ENCODE results near the gene GLIS1. TPM values are rescaled to one million over a fixed set of nuclear protein-coding genes. Genes with fewer than 3 reads are reported as not detected.

Gene GLIS1
- total and polyA plus RNA-seq, 2 donors (not counting 3 experiments of a cell fraction or from before 2014, with no cell fraction given) = not detected

GRCh38 chr1:53728196-53728595, 10.8 kb downstream of the GLIS1 start:
- intact Hi-C loops (cut with micrococcal nuclease) (no loop called here), dilution Hi-C loops (cut with MboI; ENCODE audit: extremely low pct_ligation_motif_present, low sequenced_read_pairs) (no loop called here)
- Histone ChIP-seq H3K9me1 (replicated peaks; ENCODE audit: control insufficient read depth, extremely low read depth, insufficient read depth, low read length) (no peaks in the 10 kb centered on the region), H3K27me3 (ENCODE audit: control insufficient read depth in 2 of 2, insufficient read depth in 2 of 2, low read length in 2 of 2) (peaks cover 14 to 39% of the 10 kb centered on the region in 2 experiments), H3K4me1 (ENCODE audit: control insufficient read depth, extremely low read depth, insufficient read depth, low read length) (no peaks in the 10 kb centered on the region), H3K79me2 (ENCODE audit: control insufficient read depth, insufficient read depth, low read length) (no peaks in the 10 kb centered on the region), H3K4me3 (replicated peaks in 1 of 3; ENCODE audit: insufficient read depth in 1 of 3, low read depth in 1 of 3, low read length in 3 of 3) (no peak overlapping the region), H4K20me1 (replicated peaks; ENCODE audit: control insufficient read depth, extremely low read depth, insufficient read depth, low read length) (no peaks in the 10 kb centered on the region), H3K4me2 (ENCODE audit: insufficient read depth, low read length) (no peak overlapping the region), H3K9me3 (replicated peaks; ENCODE audit: control insufficient read depth, insufficient read depth, low read length) (no peaks in the 10 kb centered on the region), H2AFZ (ENCODE audit: low read depth, low read length) (no peak overlapping the region), H3K36me3 (ENCODE audit: control insufficient read depth in 2 of 2, extremely low read depth in 1 of 2, insufficient read depth in 2 of 2, low read length in 2 of 2) (no peaks in the 10 kb centered on the region), H3K27ac (ENCODE audit: insufficient read depth, low read depth, low read length) (no peak overlapping the region), H3K9ac (replicated peaks; ENCODE audit: extremely low read depth, insufficient read depth, low read length) (no peak overlapping the region)
- DNase-seq (ENCODE audit: low read depth, low spot score) = no peak
- no peak for FAIRE-seq
- POLR2A ChIA-PET = no interaction called here
- CTCF ChIA-PET = interaction anchor here (0.9 to 1.2 kb wide), 2 partner anchors 12 to 26 kb away, joined by 3 read pairs; no protein-coding TSS in a partner anchor
- TF ChIP-seq POLR2A (IDR thresholded peaks at IDR 0.05; ENCODE audit: low read depth, low read length) (no peak), MYC (IDR thresholded peaks at IDR 0.05; ENCODE audit: low read depth, low read length) (no peak), JUN (IDR thresholded peaks at IDR 0.05; ENCODE audit: borderline replicate concordance, insufficient read depth, insufficient read length, low read depth) (no peak), GATA2 (IDR thresholded peaks at IDR 0.05; ENCODE audit: insufficient read depth, insufficient read length, low read depth, low read length) (no peak), EZH2 (IDR thresholded peaks at IDR 0.05; ENCODE audit: borderline replicate concordance, low read depth, low read length, severe bottlenecking) (no peak), POLR2AphosphoS5 (IDR thresholded peaks at IDR 0.05; ENCODE audit: insufficient read depth, low read depth, low read length) (no peak), CTCF (IDR thresholded peaks at IDR 0.05; ENCODE audit: extremely low read depth in 1 of 2, insufficient read depth in 1 of 2, low read depth in 1 of 2, low read length in 2 of 2) (no peak), FOS (IDR thresholded peaks at IDR 0.05; ENCODE audit: borderline replicate concordance, insufficient read depth, low read length) (no peak)
- TF ChIP-seq, protein P1, sequence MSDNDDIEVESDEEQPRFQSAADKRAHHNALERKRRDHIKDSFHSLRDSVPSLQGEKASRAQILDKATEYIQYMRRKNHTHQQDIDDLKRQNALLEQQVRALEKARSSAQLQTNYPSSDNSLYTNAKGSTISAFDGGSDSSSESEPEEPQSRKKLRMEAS (IDR thresholded peaks at IDR 0.05; ENCODE audit: insufficient read depth, insufficient read length) = no peak
- no TSS peak for BruUV-seq (replicated peaks)
